Activated T-helper 1 cell treated with anti-CD3 and anti-CD28 coated beads, Interleukin-12 subunit alpha, Interleukin-12 subunit beta, Interleukin-2, Interleukin-4 antibody, amounts not matched to agents 30 ng/mL and 10 ng/mL and 1 ng/mL, durations not matched to agents 14 hours and 24 hours and 36 hours (primary cell): Measurements from ENCODE around the gene TTLL5. TPM values are rescaled to one million over a fixed set of nuclear protein-coding genes. Genes with fewer than 3 reads are reported as not detected.
A peak's percentile ranks its signal among the peaks of the same experiment; 100 is the strongest.

Experiments
- DNase-seq: peaks from one replicate; pipeline ENCODE4 v3.0.0; 2021; ENCODE audit warnings: low spot score
- H3K27ac Mint-ChIP-seq: one replicate; pipeline ENCODE4 v1.8.0; 2021; ENCODE audit warnings: mild to moderate bottlenecking, mixed read lengths
- H3K27me3 Mint-ChIP-seq: one replicate; pipeline ENCODE4 v1.8.0; 2022; ENCODE audit warnings: mild to moderate bottlenecking, moderate library complexity, mixed read lengths; ENCODE audit not compliant: insufficient read depth
- H3K36me3 Mint-ChIP-seq: one replicate; pipeline ENCODE4 v1.8.0; 2021; ENCODE audit warnings: low read depth, mixed read lengths
- H3K4me1 Mint-ChIP-seq: one replicate; pipeline ENCODE4 v1.8.0; 2021; ENCODE audit warnings: low read depth, mixed read lengths
- H3K4me3 Mint-ChIP-seq: one replicate; pipeline ENCODE4 v1.8.0; 2021; ENCODE audit warnings: mild to moderate bottlenecking, moderate library complexity, mixed read lengths
- H3K9me3 Mint-ChIP-seq: one replicate; pipeline ENCODE4 v1.8.0; 2021; ENCODE audit warnings: mixed read lengths
- intact Hi-C: fragments of 100-400 bp; cut with micrococcal nuclease; formaldehyde crosslinking; loops from one replicate; pipeline ENCODE4 v1.15.1; 2024
- total RNA-seq: library from RNA; stranded (reverse); gene quantifications from 2 replicates; pipeline ENCODE4 v1.2.3, GENCODE V29; 2022

The TTLL5 gene
- total RNA-seq, 1 donor from 2014 or later, result 36.2 TPM

- Mint-ChIP-seq H3K4me1 (peaks cover 16% of the 10 kb centered on the region), H3K9me3 (no peaks in the 10 kb centered on the region), H3K36me3 (no peaks in the 10 kb centered on the region), H3K27me3 (peaks cover 5% of the 10 kb centered on the region), H3K27ac (no peak overlapping the region), H3K4me3 (peak overlapping the region; percentile 15)
- intact Hi-C loops, result loop anchor here (5.0 kb wide), 3 partner anchors 825 to 1225 kb away; partner anchors contain the start of genes ANGEL1, EIF2B2 and YLPM1
- DNase-seq, result no peak
Observed at GRCh38 chr14:75987201-75987970, 326.3 kb downstream of the TTLL5 start.

- Mint-ChIP-seq H3K4me1 (peaks cover 17% of the 10 kb centered on the region), H3K27me3 (peaks cover 2% of the 10 kb centered on the region), H3K36me3 (no peaks in the 10 kb centered on the region), H3K9me3 (no peaks in the 10 kb centered on the region), H3K27ac (no peak overlapping the region), H3K4me3 (no peak overlapping the region)
- DNase-seq, result no peak
- intact Hi-C loops, result loop anchor here (5.0 kb wide), 3 partner anchors 823 to 1227 kb away; partner anchors contain the start of genes ANGEL1, EIF2B2 and YLPM1
Observed at GRCh38 chr14:75989134-75989533, 328.1 kb downstream of the TTLL5 start.

- Mint-ChIP-seq H3K4me1 (peaks cover 17% of the 10 kb centered on the region), H3K36me3 (no peaks in the 10 kb centered on the region), H3K9me3 (no peaks in the 10 kb centered on the region), H3K4me3 (no peak overlapping the region), H3K27me3 (no peaks in the 10 kb centered on the region), H3K27ac (no peak overlapping the region)
- intact Hi-C loops, result no loop called here
- DNase-seq, result no peak
Observed at GRCh38 chr14:75990297-75990696, 329.3 kb downstream of the TTLL5 start.

- intact Hi-C loops, result no loop called here
- no peak overlapping the region for H3K4me3 Mint-ChIP-seq
- DNase-seq, result no peak
- no peaks in the 10 kb centered on the region for H3K27me3 Mint-ChIP-seq
- no peak overlapping the region for H3K27ac Mint-ChIP-seq
- no peaks in the 10 kb centered on the region for H3K36me3 Mint-ChIP-seq
- H3K9me3 Mint-ChIP-seq, result no peaks in the 10 kb centered on the region
- peaks cover 8% of the 10 kb centered on the region for H3K4me1 Mint-ChIP-seq
Observed at GRCh38 chr14:75991753-75992152, 330.7 kb downstream of the TTLL5 start.

- H3K36me3 Mint-ChIP-seq, result no peaks in the 10 kb centered on the region
- no peaks in the 10 kb centered on the region for H3K27me3 Mint-ChIP-seq
- intact Hi-C loops, result no loop called here
- H3K4me3 Mint-ChIP-seq, result no peak overlapping the region
- H3K4me1 Mint-ChIP-seq, result peaks cover 5% of the 10 kb centered on the region
- H3K27ac Mint-ChIP-seq, result no peak overlapping the region
- DNase-seq, result no peak
- no peaks in the 10 kb centered on the region for H3K9me3 Mint-ChIP-seq
Observed at GRCh38 chr14:75993567-75994041, 332.6 kb downstream of the TTLL5 start.

- H3K27ac Mint-ChIP-seq, result no peak overlapping the region
- DNase-seq, result no peak
- H3K36me3 Mint-ChIP-seq, result no peaks in the 10 kb centered on the region
- H3K9me3 Mint-ChIP-seq, result no peaks in the 10 kb centered on the region
- intact Hi-C loops, result no loop called here
- peaks cover 5% of the 10 kb centered on the region for H3K4me1 Mint-ChIP-seq
- H3K4me3 Mint-ChIP-seq, result no peak overlapping the region
- H3K27me3 Mint-ChIP-seq, result no peaks in the 10 kb centered on the region
Observed at GRCh38 chr14:75995372-75996041, 334.5 kb downstream of the TTLL5 start.

GRCh38 chr14:75996488-75996887 lies 335.4 kb downstream of the TTLL5 start:
- Mint-ChIP-seq H3K36me3 (no peaks in the 10 kb centered on the region), H3K27me3 (no peaks in the 10 kb centered on the region)
- no peak for DNase-seq

GRCh38 chr14:75999511-76000190 lies 338.6 kb downstream of the TTLL5 start:
- H3K27ac Mint-ChIP-seq, result no peak overlapping the region

More at GRCh38 chr14:75996488-75996887, 335.4 kb downstream of the TTLL5 start:
- Mint-ChIP-seq H3K4me3 (no peak overlapping the region), H3K27ac (no peak overlapping the region), H3K4me1 (peaks cover 5% of the 10 kb centered on the region), H3K9me3 (no peaks in the 10 kb centered on the region)
- intact Hi-C loops, result no loop called here

GRCh38 chr14:76002383-76002782 lies 341.3 kb downstream of the TTLL5 start:
- no peak overlapping the region for H3K4me3 Mint-ChIP-seq
- no peak overlapping the region for H3K27ac Mint-ChIP-seq
- DNase-seq, result no peak
- no peaks in the 10 kb centered on the region for H3K4me1 Mint-ChIP-seq
- H3K9me3 Mint-ChIP-seq, result peaks cover 16% of the 10 kb centered on the region
- no peaks in the 10 kb centered on the region for H3K27me3 Mint-ChIP-seq
- peaks cover 5% of the 10 kb centered on the region for H3K36me3 Mint-ChIP-seq
- intact Hi-C loops, result no loop called here

More at GRCh38 chr14:75999511-76000190, 338.6 kb downstream of the TTLL5 start:
- Mint-ChIP-seq H3K36me3 (peaks cover 3% of the 10 kb centered on the region), H3K4me3 (no peak overlapping the region), H3K9me3 (peaks cover 9% of the 10 kb centered on the region), H3K27me3 (no peaks in the 10 kb centered on the region), H3K4me1 (no peaks in the 10 kb centered on the region)
- intact Hi-C loops, result no loop called here
- no peak for DNase-seq

Other genes starting within 250 kb of the TTLL5 start
- gene JDP2, start 233.2 kb upstream of the TTLL5 start, total RNA-seq, result 1.8 and 2.0 TPM in 2 replicates
- gene BATF, start 138.8 kb upstream of the TTLL5 start, total RNA-seq, result 213 and 214 TPM in 2 replicates
- gene FLVCR2, start 82.6 kb upstream of the TTLL5 start, total RNA-seq, result 2.5 and 2.9 TPM in 2 replicates
- 17.5 and 17.8 TPM in 2 replicates for gene ERG28, start 370 bp upstream of the TTLL5 start, total RNA-seq